GM12891 (cell line): Measurements from ENCODE around the gene COL19A1.

Experiments used
- DNase-seq: peaks from one replicate; pipeline ENCODE4 v3.0.0; 2011; ENCODE audit warnings: low spot score; ENCODE audit not compliant: insufficient read length
- FAIRE-seq: peaks from 2 replicates; lab custom pipeline; 2011; peaks lifted over from hg19 to GRCh38; lab: Jason Lieb, UNC
- PAX5 ChIP-seq: IDR thresholded peaks from 2 replicates; pipeline ENCODE4 v1.6.1; 2011; ENCODE audit warnings: low read length, moderate library complexity, mild to moderate bottlenecking; ENCODE audit not compliant: insufficient read depth, severe bottlenecking
- POLR2A ChIP-seq: IDR thresholded peaks from 2 replicates; pipeline ENCODE4 v1.6.1; 2011; ENCODE audit warnings: low read depth, low read length, control low read depth
- POLR2AphosphoS5 ChIP-seq: IDR thresholded peaks from 2 replicates; pipeline ENCODE4 v1.6.1; 2011; ENCODE audit warnings: low read depth, low read length, control low read depth
- POU2F2 ChIP-seq: IDR thresholded peaks from 2 replicates; pipeline ENCODE4 v1.6.1; 2011; ENCODE audit warnings: low read depth, mild to moderate bottlenecking, control low read depth, low read length, moderate library complexity
- SPI1 ChIP-seq: IDR thresholded peaks from 2 replicates; pipeline ENCODE4 v1.6.1; 2011; ENCODE audit warnings: low read depth, low read length, control low read depth
- TAF1 ChIP-seq: IDR thresholded peaks from 2 replicates; pipeline ENCODE4 v1.6.1; 2011; ENCODE audit warnings: low read depth, low read length, control low read depth

Gene COL19A1

GRCh38 chr6:70180183-70180900 is 314.0 kb downstream of the COL19A1 start:
- DNase-seq (no peak), FAIRE-seq (no peak)
- TF ChIP-seq POU2F2 (no peak), PAX5 (no peak), TAF1 (no peak), SPI1 (no peak), POLR2A (no peak), POLR2AphosphoS5 (no peak)

- FAIRE-seq (no peak), DNase-seq (no peak)
- TF ChIP-seq SPI1, result no peak
- no peak for TF ChIP-seq POU2F2
- no peak for TF ChIP-seq TAF1
- TF ChIP-seq POLR2A, result no peak
- TF ChIP-seq PAX5, result no peak
- TF ChIP-seq POLR2AphosphoS5, result no peak
Measured at GRCh38 chr6:70180901-70181599, 314.7 kb downstream of the COL19A1 start.

GRCh38 chr6:70183538-70183937 is 317.2 kb downstream of the COL19A1 start:
- DNase-seq (no peak), FAIRE-seq (no peak)
- TF ChIP-seq TAF1 (no peak), SPI1 (no peak), PAX5 (no peak), POU2F2 (no peak), POLR2A (no peak), POLR2AphosphoS5 (no peak)

- TF ChIP-seq SPI1 (no peak), PAX5 (no peak), POLR2A (no peak), POU2F2 (no peak), POLR2AphosphoS5 (no peak), TAF1 (no peak)
- DNase-seq (no peak), FAIRE-seq (no peak)
Measured at GRCh38 chr6:70184723-70185122, 318.4 kb downstream of the COL19A1 start.

- FAIRE-seq (no peak), DNase-seq (no peak)
- TF ChIP-seq POU2F2, result no peak
- TF ChIP-seq TAF1, result no peak
- no peak for TF ChIP-seq POLR2A
- TF ChIP-seq SPI1, result no peak
- no peak for TF ChIP-seq POLR2AphosphoS5
- TF ChIP-seq PAX5, result no peak
Measured at GRCh38 chr6:70186461-70186860, 320.1 kb downstream of the COL19A1 start.

- no peak for TF ChIP-seq PAX5
- no peak for TF ChIP-seq POLR2A
- no peak for TF ChIP-seq POU2F2
- no peak for TF ChIP-seq SPI1
- no peak for TF ChIP-seq TAF1
- no peak for TF ChIP-seq POLR2AphosphoS5
- DNase-seq (no peak), FAIRE-seq (no peak)
Measured at GRCh38 chr6:70188202-70188601, 321.8 kb downstream of the COL19A1 start.

- DNase-seq (no peak), FAIRE-seq (no peak)
- TF ChIP-seq SPI1, result no peak
- no peak for TF ChIP-seq POLR2AphosphoS5
- TF ChIP-seq TAF1, result no peak
- no peak for TF ChIP-seq PAX5
- TF ChIP-seq POLR2A, result no peak
- TF ChIP-seq POU2F2, result no peak
Measured at GRCh38 chr6:70194421-70194820, 328.1 kb downstream of the COL19A1 start.

GRCh38 chr6:70196531-70196930 is 330.2 kb downstream of the COL19A1 start:
- DNase-seq, result no peak

GRCh38 chr6:70198785-70199184 is 332.4 kb downstream of the COL19A1 start:
- DNase-seq (no peak), FAIRE-seq (no peak)
- TF ChIP-seq TAF1 (no peak), POU2F2 (no peak), PAX5 (no peak), SPI1 (no peak), POLR2A (no peak), POLR2AphosphoS5 (no peak)

More at GRCh38 chr6:70196531-70196930, 330.2 kb downstream of the COL19A1 start:
- no peak for TF ChIP-seq POLR2AphosphoS5
- TF ChIP-seq POLR2A, result no peak
- no peak for TF ChIP-seq PAX5
- TF ChIP-seq POU2F2, result no peak
- TF ChIP-seq SPI1, result no peak
- TF ChIP-seq TAF1, result no peak
- FAIRE-seq, result no peak

- DNase-seq (no peak), FAIRE-seq (no peak)
- no peak for TF ChIP-seq POU2F2
- TF ChIP-seq SPI1, result no peak
- no peak for TF ChIP-seq TAF1
- TF ChIP-seq POLR2AphosphoS5, result no peak
- no peak for TF ChIP-seq POLR2A
- no peak for TF ChIP-seq PAX5
Measured at GRCh38 chr6:70208235-70208790, 342.0 kb downstream of the COL19A1 start.

GRCh38 chr6:70210462-70210861 is 344.1 kb downstream of the COL19A1 start:
- FAIRE-seq, result no peak
- no peak for DNase-seq
- TF ChIP-seq PAX5 (no peak), SPI1 (no peak), POU2F2 (no peak), TAF1 (no peak), POLR2A (no peak)
